Heart left ventricle (tissue), 16 donors: Measurements from ENCODE around the gene ACOXL. TPM values are rescaled to one million over a fixed set of nuclear protein-coding genes. Genes with fewer than 3 reads are reported as not detected.

Source experiments
- ATAC-seq, 4 donors: fragments of 200-7000 bp; cut with Tn5 transposase; one replicate each; pipeline ENCODE4 v1.9.1; 2020 to 2022; ENCODE audit warnings: moderate library complexity in 4 of 4, mild to moderate bottlenecking in 3 of 4, moderate number of reproducible peaks in 1 of 4
- DNase-seq, 5 donors: peaks; one replicate each; pipeline ENCODE4 v3.0.0-alpha.2; 2020
- H3K27ac ChIP-seq, 12 donors: fragments of 200-600 bp; sonication (generic) in 4 of 12; one replicate each; pipeline versions ENCODE4 v1.5.0 to v1.8.0; 2016 to 2022; ENCODE audit warnings: mild to moderate bottlenecking in 2 of 12
- H3K27me3 ChIP-seq, 9 donors: fragments of 200-600 bp; sonication (generic) in 2 of 9; one replicate each; pipeline versions ENCODE4 v1.5.1 to v1.8.0; 2016 to 2022; ENCODE audit warnings: mild to moderate bottlenecking in 3 of 9
- H3K36me3 ChIP-seq, 9 donors: fragments of 200-600 bp; sonication (generic) in 2 of 9; one replicate each; pipeline versions ENCODE4 v1.5.0 to v1.8.0; 2018 to 2022; ENCODE audit warnings: mild to moderate bottlenecking in 2 of 9
- H3K4me1 ChIP-seq, 12 donors: fragments of 200-600 bp; sonication (generic) in 4 of 12; one replicate each; pipeline versions ENCODE4 v1.5.0 to v1.8.0; 2016 to 2022; ENCODE audit warnings: mild to moderate bottlenecking in 3 of 12
- H3K4me3 ChIP-seq, 12 donors: fragments of 200-600 bp; sonication (generic) in 4 of 12; one replicate each; pipeline versions ENCODE4 v1.5.0 to v1.8.0; 2017 to 2022; ENCODE audit warnings: mild to moderate bottlenecking in 9 of 12, moderate library complexity in 4 of 12
- H3K9me3 ChIP-seq, 12 donors: fragments of 200-600 bp; sonication (generic) in 4 of 12; one replicate each; pipeline versions ENCODE4 v1.5.0 to v1.8.0; 2016 to 2022; ENCODE audit warnings: mild to moderate bottlenecking in 1 of 12
- CTCF ChIP-seq, 12 donors: fragments of 200-600 bp; sonication (generic) in 4 of 12; IDR thresholded peaks; one replicate each; pipeline versions ENCODE4 v1.5.0 to v1.8.0; 2018 to 2022; ENCODE audit warnings: antibody characterized with exemption in 12 of 12, mild to moderate bottlenecking in 5 of 12
- POLR2A ChIP-seq, 2 donors: fragments of 450-650 bp; IDR thresholded peaks; one replicate each; pipeline ENCODE4 v1.6.1; 2017; ENCODE audit warnings: antibody characterized with exemption in 2 of 2, mild to moderate bottlenecking in 2 of 2, moderate library complexity in 2 of 2
- WGBS, 4 donors: extraction: QIAGEN DNeasy Blood & Tissue Kit in 2 of 4; methylation state at CpG; one replicate each; pipeline versions ENCODE4 v1.1.5 to v1.1.7; 2013 to 2018; 5-methylcytosine and 5-hydroxymethylcytosine counted together
- intact Hi-C, 10 donors: fragments of 100-400 bp; cut with DNase I; formaldehyde crosslinking; loops; one replicate each; pipeline versions ENCODE4 v1.11.1 to v1.14.2; 2022
- polyA plus RNA-seq, 2 donors: library from polyadenylated mRNA; stranded (reverse); fragments of 200-250 nt; gene quantifications; one replicate each; pipeline ENCODE4 v1.2.3, GENCODE V29; 2013
- total RNA-seq, 9 donors: library from RNA; depleted of rRNA in 2 of 9; stranded (reverse); fragments of >200 nt in 2 of 9; fragmentation: NEBNext Ultra II Directional in 3 of 9; extraction: Animal tissue kit (Norgen Biotek cat#: 25700) in 3 of 9; gene quantifications; one replicate each; pipeline versions ENCODE4 v1.1.0 to v1.2.4, GENCODE V29; 2016 to 2023
- donor health status: ischemic (EF 13 %, LVEDD 7.1; RV severe dilation, severe dysfunction).
- donor health status: healthy with polysubstance abuse.
- donor health status: DM: no; HTN: yes; CAD: no.
- donor health status: DM: no; HTN: no; CAD: no.
- donor health status: ischemic (EF 25% LVEDD 6.9; RV normal size, moderate dysfunction).
- donor health status: ischemic (EF 25% LVEDD 5.7; RV mildly dilated, moderate dysfunction).
- donor health status: healthy.
- donor health status: DM: yes; HTN: yes; CAD: no.
- donor health status: ischemic (EF 35%, LVEDD 5.7; RV mildly dilated, moderate dysfunction).
- donor health status: nonischemic (EF 11% LVEDD 7.7; RV severe dilation, severe dysfunction).
- donor health status: DM: yes; HTN: yes; CAD: no.
- donor health status: PGD.
- donor health status: ischemic (EF 29% LVEDD 5.4; RV normal size, mild dysfunction).
- donor health status: nonischemic (EF 23%, LVEDD 6.1; RV moderate dilation, normal function).

The ACOXL gene
- total and polyA plus RNA-seq, 11 donors: 0.25 TPM; not detected in 10

GRCh38 chr2:110866045-110866444 is 133.7 kb downstream of the ACOXL start:
- intact Hi-C loops: loop anchor here in 1 of 10 donors (5.0 kb wide), 1 partner anchor 86 kb away; no protein-coding TSS in a partner anchor
- WGBS, 4 donors: 57 to 71% (median 65%) methylated on average over 7 of the region's 7 CpGs
- no peak for ATAC-seq

GRCh38 chr2:110866466-110866865 is 134.1 kb downstream of the ACOXL start:
- no peak for TF ChIP-seq CTCF (IDR thresholded peaks at IDR 0.05)
- TF ChIP-seq POLR2A (IDR thresholded peaks at IDR 0.05): no peak
- peaks cover 0 to 40% (median 0%) of the 10 kb centered on the region in 9 donors for H3K27me3 ChIP-seq
- intact Hi-C loops: loop anchor here in 1 of 10 donors (5.0 kb wide), 1 partner anchor 86 kb away; no protein-coding TSS in a partner anchor

More at GRCh38 chr2:110866045-110866444, 133.7 kb downstream of the ACOXL start:
- Histone ChIP-seq H3K4me1 (no peaks in the 10 kb centered on the region), H3K27ac (no peak overlapping the region), H3K27me3 (peaks cover 0 to 40% (median 0%) of the 10 kb centered on the region in 9 donors), H3K36me3 (no peaks in the 10 kb centered on the region), H3K4me3 (no peak overlapping the region), H3K9me3 (no peaks in the 10 kb centered on the region)
- no peak for TF ChIP-seq CTCF (IDR thresholded peaks at IDR 0.05)
- no peak for TF ChIP-seq POLR2A (IDR thresholded peaks at IDR 0.05)
- no peak for DNase-seq

GRCh38 chr2:110867078-110867477 is 134.7 kb downstream of the ACOXL start:
- ATAC-seq (no peak), DNase-seq (no peak)
- TF ChIP-seq CTCF (IDR thresholded peaks at IDR 0.05) (no peak), POLR2A (IDR thresholded peaks at IDR 0.05) (no peak)
- Histone ChIP-seq H3K36me3 (no peaks in the 10 kb centered on the region), H3K4me1 (no peaks in the 10 kb centered on the region), H3K27ac (no peak overlapping the region), H3K9me3 (no peaks in the 10 kb centered on the region), H3K27me3 (peaks cover 0 to 35% (median 0%) of the 10 kb centered on the region in 9 donors), H3K4me3 (no peak overlapping the region)
- 87 to 98% (median 94%) methylated on average over 2 of the region's 2 CpGs for WGBS, 4 donors
- intact Hi-C loops: loop anchor here in 1 of 10 donors (5.0 kb wide), 1 partner anchor 85 kb away; no protein-coding TSS in a partner anchor

More at GRCh38 chr2:110866466-110866865, 134.1 kb downstream of the ACOXL start:
- DNase-seq (no peak), ATAC-seq (no peak)
- H3K9me3 ChIP-seq: no peaks in the 10 kb centered on the region
- no peak overlapping the region for H3K27ac ChIP-seq
- no peaks in the 10 kb centered on the region for H3K36me3 ChIP-seq
- no peaks in the 10 kb centered on the region for H3K4me1 ChIP-seq
- H3K4me3 ChIP-seq: no peak overlapping the region
- 75 to 85% (median 79%) methylated on average over 8 of the region's 8 CpGs for WGBS, 4 donors

- no peak for DNase-seq
- H3K9me3 ChIP-seq: no peaks in the 10 kb centered on the region
- H3K27me3 ChIP-seq: peaks cover 0 to 21% (median 0%) of the 10 kb centered on the region in 9 donors
- WGBS, 4 donors: 73 to 81% (median 77%) methylated on average over 5 of the region's 5 CpGs
- intact Hi-C loops: loop anchor here in 2 of 10 donors (1.0 to 5.0 kb wide), 2 partner anchors 13 to 83 kb away; no protein-coding TSS in a partner anchor
- H3K36me3 ChIP-seq: no peaks in the 10 kb centered on the region
- H3K4me1 ChIP-seq: no peaks in the 10 kb centered on the region
- no peak overlapping the region for H3K27ac ChIP-seq
- H3K4me3 ChIP-seq: no peak overlapping the region
- TF ChIP-seq CTCF (IDR thresholded peaks at IDR 0.05) (no peak), POLR2A (IDR thresholded peaks at IDR 0.05) (no peak)
- ATAC-seq: no peak
These were observed 136.6 kb downstream of the ACOXL start for GRCh38 chr2:110868971-110869370.
